Gastrocnemius medialis (tissue), 4 donors: ENCODE measurements around the gene COL6A3. TPM values are rescaled to one million over a fixed set of nuclear protein-coding genes. Genes with fewer than 3 reads are reported as not detected.

Source experiments
- ATAC-seq, 2 donors: fragments of 150-250 bp; one replicate each; pipeline ENCODE4 v1.9.1; 2016
- DNase-seq, 2 donors: peaks; one replicate each; pipeline ENCODE4 v3.0.0-alpha.2; 2019
- H3K27ac ChIP-seq, 4 donors: fragments of 200-600 bp; sonication (generic); 1 replicate in 1 of 4; 2 replicates in 3 of 4; pipeline ENCODE4 v1.5.1; 2016 to 2018; ENCODE audit warnings: mild to moderate bottlenecking in 2 of 4, moderate library complexity in 1 of 4
- H3K27me3 ChIP-seq, 3 donors: fragments of 200-600 bp; sonication (generic) in 2 of 3; 1 replicate in 1 of 3; 2 replicates in 2 of 3; pipeline versions ENCODE4 v1.5.1 to v1.6.0; 2016 to 2019; ENCODE audit warnings: mild to moderate bottlenecking in 1 of 3, moderate library complexity in 1 of 3
- H3K36me3 ChIP-seq, 2 donors: fragments of 200-600 bp; sonication (generic) in 1 of 2; one replicate each; pipeline ENCODE4 v1.5.1; 2017 to 2018
- H3K4me1 ChIP-seq, 2 donors: fragments of 200-600 bp; sonication (generic) in 1 of 2; one replicate each; pipeline ENCODE4 v1.5.1; 2016 to 2017; ENCODE audit warnings: mild to moderate bottlenecking in 2 of 2
- H3K4me3 ChIP-seq, 4 donors: fragments of 200-600 bp; sonication (generic) in 3 of 4; 1 replicate in 1 of 4; 2 replicates in 3 of 4; pipeline ENCODE4 v1.5.1; 2016 to 2019; ENCODE audit warnings: mild to moderate bottlenecking in 2 of 4
- H3K9me3 ChIP-seq, 3 donors: fragments of 200-600 bp; sonication (generic) in 2 of 3; 1 replicate in 1 of 3; 2 replicates in 2 of 3; pipeline ENCODE4 v1.5.1; 2016 to 2019
- POLR2A ChIP-seq, 2 donors: fragments of 450-650 bp; IDR thresholded peaks; one replicate each; pipeline ENCODE4 v1.6.1; 2017; ENCODE audit warnings: antibody characterized with exemption in 2 of 2, mild to moderate bottlenecking in 2 of 2, moderate library complexity in 2 of 2
- in situ Hi-C, 4 donors: fragments of 200-750 bp; cut with MboI; loops; one replicate each; pipeline versions ENCODE4 v1.15.0 to v1.8.0; 2017; ENCODE audit warnings: low sequenced_read_pairs in 4 of 4
- intact Hi-C: fragments of 100-400 bp; cut with DNase I; formaldehyde crosslinking; loops from one replicate; pipeline ENCODE4 v1.15.1; 2023; ENCODE audit warnings: low total_unique reads
- total RNA-seq, 4 donors: library from RNA; depleted of rRNA; stranded (reverse); fragments of >200 nt; gene quantifications; one replicate each; pipeline versions ENCODE4 v1.1.0 to v1.2.3, GENCODE V29; 2016
- TF ChIP-seq, protein P1 (sequence below), 5 experiments: fragments of 450-650 bp in 3 of 5; fragments of 200-600 bp in 2 of 5; sonication (generic) in 2 of 5; IDR thresholded peaks in 4 of 5; conservative IDR thresholded peaks in 1 of 5; 1 replicate in 4 of 5; 2 replicates in 1 of 5; pipeline ENCODE4 v1.5.1; 2016 to 2019; ENCODE audit warnings: antibody characterized with exemption in 5 of 5, mild to moderate bottlenecking in 3 of 5, moderate library complexity in 3 of 5

COL6A3 gene
- total RNA-seq, 4 donors from 2014 or later = 45.3 to 150 (median 108) TPM

DNA sequence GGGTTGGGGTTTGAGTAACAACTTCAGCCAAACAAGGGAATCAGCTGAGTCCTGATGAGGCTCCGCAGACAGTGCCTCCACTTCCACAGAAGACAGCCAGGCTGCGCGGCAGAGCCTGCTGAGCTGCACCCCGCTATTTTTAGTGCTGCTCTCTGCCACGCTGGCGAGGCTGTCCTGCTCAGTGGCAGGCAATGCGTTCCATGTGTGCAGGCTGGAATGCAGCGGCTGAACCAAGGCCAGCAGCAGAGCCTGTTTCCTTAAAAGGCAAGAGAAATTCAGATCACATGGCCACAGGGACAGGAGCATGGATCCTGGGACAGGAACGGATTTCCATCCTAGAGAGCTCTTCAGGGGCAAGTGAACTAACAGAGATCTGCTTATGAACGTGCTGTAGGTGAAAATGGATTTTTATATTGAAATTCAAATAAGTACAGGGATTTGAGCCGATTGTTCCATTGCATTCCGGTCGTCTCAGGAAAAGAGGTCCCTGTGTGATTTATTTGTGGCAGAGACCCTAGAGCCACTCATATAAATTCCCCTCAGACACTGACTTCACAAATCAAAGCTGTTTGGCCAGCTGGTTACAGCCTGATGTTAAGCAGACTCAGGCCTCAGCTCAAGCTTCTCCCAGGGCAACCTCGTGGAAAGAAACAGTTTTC, 98.7 kb downstream of the COL6A3 start:
- ATAC-seq = peak; percentile 97 to 98
- peak; percentile 88 to 96 for DNase-seq
- Histone ChIP-seq H3K4me1 (peaks cover 27% of the 10 kb centered on the region in 2 donors), H3K36me3 (no peaks in the 10 kb centered on the region), H3K9me3 (no peaks in the 10 kb centered on the region), H3K27ac (peak overlapping the region; percentile 74 to 86 (median 84)), H3K4me3 (no peak overlapping the region), H3K27me3 (no peaks in the 10 kb centered on the region)
- TF ChIP-seq, protein P1, sequence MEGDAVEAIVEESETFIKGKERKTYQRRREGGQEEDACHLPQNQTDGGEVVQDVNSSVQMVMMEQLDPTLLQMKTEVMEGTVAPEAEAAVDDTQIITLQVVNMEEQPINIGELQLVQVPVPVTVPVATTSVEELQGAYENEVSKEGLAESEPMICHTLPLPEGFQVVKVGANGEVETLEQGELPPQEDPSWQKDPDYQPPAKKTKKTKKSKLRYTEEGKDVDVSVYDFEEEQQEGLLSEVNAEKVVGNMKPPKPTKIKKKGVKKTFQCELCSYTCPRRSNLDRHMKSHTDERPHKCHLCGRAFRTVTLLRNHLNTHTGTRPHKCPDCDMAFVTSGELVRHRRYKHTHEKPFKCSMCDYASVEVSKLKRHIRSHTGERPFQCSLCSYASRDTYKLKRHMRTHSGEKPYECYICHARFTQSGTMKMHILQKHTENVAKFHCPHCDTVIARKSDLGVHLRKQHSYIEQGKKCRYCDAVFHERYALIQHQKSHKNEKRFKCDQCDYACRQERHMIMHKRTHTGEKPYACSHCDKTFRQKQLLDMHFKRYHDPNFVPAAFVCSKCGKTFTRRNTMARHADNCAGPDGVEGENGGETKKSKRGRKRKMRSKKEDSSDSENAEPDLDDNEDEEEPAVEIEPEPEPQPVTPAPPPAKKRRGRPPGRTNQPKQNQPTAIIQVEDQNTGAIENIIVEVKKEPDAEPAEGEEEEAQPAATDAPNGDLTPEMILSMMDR (IDR thresholded peaks at IDR 0.05 in 4 of 5, conservative IDR thresholded peaks at IDR 0.05 in 1 of 5) = peak; percentile 52 to 77 (median 60)
- TF ChIP-seq POLR2A (IDR thresholded peaks at IDR 0.05) = peak in 1 of 2 donors; percentile 8
- intact Hi-C loops = loop anchor here (1.0 to 5.0 kb wide), 4 partner anchors 24 to 162 kb away; no protein-coding TSS in a partner anchor
- in situ Hi-C loops = no loop called here

DNA sequence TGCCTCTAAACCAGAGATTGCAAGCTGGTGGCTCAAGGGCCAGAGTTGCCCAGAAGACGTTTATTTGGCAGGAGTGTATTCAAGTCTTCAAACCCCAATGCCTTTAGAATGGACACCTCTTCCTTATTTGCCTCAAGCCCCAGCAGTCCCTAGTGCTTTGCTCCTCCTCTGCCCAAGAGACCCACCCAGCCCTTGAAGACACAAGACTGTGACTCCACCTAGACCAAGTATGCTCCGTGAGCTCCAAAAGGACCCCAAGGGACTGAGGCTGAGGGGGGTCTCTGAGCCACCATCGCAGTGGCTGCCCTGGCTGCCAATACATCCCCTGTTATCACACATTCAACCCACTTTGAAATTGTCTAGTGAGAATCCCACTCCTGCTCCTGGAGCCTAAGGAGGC, 99.3 kb downstream of the COL6A3 start:
- intact Hi-C loops (loop anchor here (1.0 to 5.0 kb wide), 4 partner anchors 23 to 163 kb away; no protein-coding TSS in a partner anchor), in situ Hi-C loops (no loop called here)
- DNase-seq (no peak), ATAC-seq (no peak)
- Histone ChIP-seq H3K36me3 (no peaks in the 10 kb centered on the region), H3K27me3 (no peaks in the 10 kb centered on the region), H3K9me3 (no peaks in the 10 kb centered on the region), H3K4me1 (peaks cover 26 to 27% of the 10 kb centered on the region in 2 donors), H3K4me3 (no peak overlapping the region), H3K27ac (peak overlapping the region; percentile 74 to 86 (median 84))
- TF ChIP-seq, protein P1 (IDR thresholded peaks at IDR 0.05 in 4 of 5, conservative IDR thresholded peaks at IDR 0.05 in 1 of 5) = no peak
- TF ChIP-seq POLR2A (IDR thresholded peaks at IDR 0.05) = no peak

DNA sequence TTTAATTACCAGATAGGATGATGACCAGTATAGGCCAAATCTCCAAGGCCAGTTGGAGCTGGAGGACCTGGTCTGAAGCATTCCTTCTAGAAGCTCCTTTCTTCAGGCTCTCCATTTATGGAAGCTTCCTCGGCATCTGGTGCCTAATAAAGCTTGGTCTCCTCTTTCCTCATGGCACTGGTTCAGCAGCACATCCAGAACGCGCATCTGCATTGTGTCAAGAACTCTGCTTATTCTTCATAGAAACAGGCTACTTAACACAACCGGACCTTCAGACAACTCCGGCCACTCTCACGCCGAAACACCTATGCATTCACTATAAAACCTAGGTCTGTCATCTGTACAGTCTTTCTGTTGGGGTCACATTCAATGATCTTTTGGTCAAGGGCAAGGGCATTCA, 99.8 kb downstream of the COL6A3 start:
- intact Hi-C loops (no loop called here), in situ Hi-C loops (no loop called here)
- H3K9me3 ChIP-seq = no peaks in the 10 kb centered on the region
- no peak for DNase-seq
- no peaks in the 10 kb centered on the region for H3K27me3 ChIP-seq
- H3K4me1 ChIP-seq = peaks cover 26 to 27% of the 10 kb centered on the region in 2 donors
- no peak for ATAC-seq
- peak overlapping the region; percentile 74 to 86 (median 84) for H3K27ac ChIP-seq
- H3K36me3 ChIP-seq = no peaks in the 10 kb centered on the region
- no peak for TF ChIP-seq POLR2A (IDR thresholded peaks at IDR 0.05)
- TF ChIP-seq, protein P1 (IDR thresholded peaks at IDR 0.05 in 4 of 5, conservative IDR thresholded peaks at IDR 0.05 in 1 of 5) = no peak
- H3K4me3 ChIP-seq = no peak overlapping the region

DNA sequence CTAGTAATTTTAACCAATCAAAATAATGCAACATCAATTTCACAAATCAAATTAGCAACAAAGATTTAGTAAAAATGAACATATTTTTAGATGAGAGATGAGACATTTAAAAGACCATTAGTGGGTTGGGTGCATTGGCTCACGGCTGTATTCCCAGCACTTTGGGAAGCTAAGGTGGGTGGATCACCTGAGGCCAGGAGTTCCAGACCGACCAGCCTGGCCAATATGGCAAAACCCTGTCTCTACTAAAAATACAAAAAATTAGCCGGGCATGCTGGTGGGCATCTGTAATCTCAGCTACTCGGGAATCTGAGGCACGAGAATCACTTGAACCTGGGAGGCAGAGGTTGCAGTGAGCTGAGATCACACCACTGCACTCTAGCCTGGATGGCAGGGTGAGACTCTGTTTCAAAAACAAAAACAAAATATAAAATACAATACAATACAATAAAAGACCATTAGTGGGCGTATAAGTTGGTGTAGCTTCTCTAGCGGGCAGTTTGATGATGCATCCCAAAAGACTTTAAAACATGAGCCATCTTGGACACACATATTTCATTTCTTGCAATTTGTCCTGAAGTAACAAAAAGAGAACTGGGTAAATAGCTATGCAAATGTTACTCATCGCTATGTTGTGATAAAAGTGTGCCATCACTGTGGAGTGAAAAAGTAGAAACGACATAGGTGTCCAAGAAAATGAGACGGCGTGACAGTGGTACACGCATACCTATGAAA, 101.8 kb downstream of the COL6A3 start:
- Histone ChIP-seq H3K9me3 (no peaks in the 10 kb centered on the region), H3K4me1 (peaks cover 24 to 26% of the 10 kb centered on the region in 2 donors), H3K4me3 (no peak overlapping the region), H3K36me3 (no peaks in the 10 kb centered on the region), H3K27ac (no peak overlapping the region), H3K27me3 (no peaks in the 10 kb centered on the region)
- ATAC-seq = no peak
- intact Hi-C loops (no loop called here), in situ Hi-C loops (no loop called here)
- TF ChIP-seq POLR2A (IDR thresholded peaks at IDR 0.05) = no peak
- TF ChIP-seq, protein P1 (IDR thresholded peaks at IDR 0.05 in 4 of 5, conservative IDR thresholded peaks at IDR 0.05 in 1 of 5) = no peak
- DNase-seq = no peak
